Activated naive CD4-positive, alpha-beta T cell treated with anti-CD3 and anti-CD28 coated beads, Interleukin-2, amount 50 U/mL, for 24 hours (primary cell): ENCODE measurements around the gene CACNA2D3.

Source experiments
- H3K27ac Mint-ChIP-seq: one replicate; pipeline ENCODE4 v1.8.0; 2021; ENCODE audit warnings: mild to moderate bottlenecking, mixed read lengths
- H3K27me3 Mint-ChIP-seq: one replicate; pipeline ENCODE4 v1.8.0; 2021; ENCODE audit warnings: mixed read lengths
- H3K36me3 Mint-ChIP-seq: one replicate; pipeline ENCODE4 v1.8.0; 2021; ENCODE audit warnings: mixed read lengths
- H3K4me1 Mint-ChIP-seq: one replicate; pipeline ENCODE4 v1.8.0; 2021; ENCODE audit warnings: mixed read lengths
- H3K4me3 Mint-ChIP-seq: one replicate; pipeline ENCODE4 v1.8.0; 2021; ENCODE audit warnings: mild to moderate bottlenecking, mixed read lengths
- H3K9me3 Mint-ChIP-seq: one replicate; pipeline ENCODE4 v1.8.0; 2021; ENCODE audit warnings: mixed read lengths

Gene CACNA2D3

DNA sequence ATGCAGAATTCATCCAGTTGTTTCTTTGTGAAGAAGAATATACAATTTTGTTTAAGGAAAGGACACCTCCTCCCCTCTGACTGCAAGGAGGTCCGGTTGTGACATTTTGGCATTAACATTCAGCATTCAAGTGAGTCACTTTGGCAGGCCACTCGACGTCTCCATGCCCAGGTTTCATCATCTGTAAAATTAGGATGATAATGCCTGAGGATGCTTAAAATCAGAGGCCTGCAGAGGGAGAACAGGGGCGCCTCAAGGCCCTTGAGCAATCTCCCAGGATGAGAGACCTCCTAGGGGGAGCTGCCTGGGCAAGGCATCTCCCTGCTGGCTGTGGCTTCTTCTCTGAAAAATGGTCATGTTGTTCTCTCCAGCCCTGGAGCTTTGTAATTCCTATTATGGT, 236.0 kb downstream of the CACNA2D3 start:
- no peaks in the 10 kb centered on the region for H3K4me1 Mint-ChIP-seq
- no peaks in the 10 kb centered on the region for H3K36me3 Mint-ChIP-seq
- no peaks in the 10 kb centered on the region for H3K9me3 Mint-ChIP-seq
- H3K27me3 Mint-ChIP-seq, result peaks cover 2% of the 10 kb centered on the region
- H3K4me3 Mint-ChIP-seq, result no peak overlapping the region
- H3K27ac Mint-ChIP-seq, result no peak overlapping the region

DNA sequence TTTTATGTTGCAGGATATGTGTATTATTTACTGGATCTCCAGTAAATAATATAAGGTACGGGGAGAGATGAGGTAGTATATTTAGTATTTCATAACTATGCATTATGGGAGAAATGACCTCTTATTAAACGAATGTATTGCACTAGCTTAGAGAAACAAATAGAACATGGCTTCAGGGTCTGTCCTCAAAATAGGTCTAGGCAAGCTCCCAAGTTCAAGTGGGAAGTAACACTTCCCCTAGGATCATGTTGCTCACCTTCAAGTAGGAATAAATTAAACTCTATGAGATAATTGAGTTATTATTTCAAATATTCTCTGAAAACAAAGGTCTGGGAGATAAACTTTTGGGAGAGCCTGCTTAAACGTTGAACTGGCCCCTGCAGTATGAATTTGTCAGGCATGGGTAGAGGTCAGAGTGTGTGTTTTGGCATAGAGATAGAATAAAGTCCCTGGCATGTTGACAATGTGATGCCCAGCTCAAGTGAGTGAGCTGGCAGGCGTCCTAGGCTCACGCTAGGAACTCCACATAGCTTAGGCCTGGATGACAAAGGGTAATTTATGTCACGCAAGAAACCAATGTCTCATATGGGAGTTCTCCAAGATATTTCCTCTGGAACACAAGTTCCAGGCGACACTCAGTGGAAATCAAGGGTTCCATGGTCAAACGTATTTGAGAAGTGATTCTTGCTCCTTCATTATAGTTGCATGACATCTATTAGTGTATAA, 236.8 kb downstream of the CACNA2D3 start:
- Mint-ChIP-seq H3K4me1 (no peaks in the 10 kb centered on the region), H3K27me3 (peaks cover 2% of the 10 kb centered on the region), H3K27ac (no peak overlapping the region), H3K36me3 (no peaks in the 10 kb centered on the region), H3K4me3 (no peak overlapping the region), H3K9me3 (no peaks in the 10 kb centered on the region)

DNA sequence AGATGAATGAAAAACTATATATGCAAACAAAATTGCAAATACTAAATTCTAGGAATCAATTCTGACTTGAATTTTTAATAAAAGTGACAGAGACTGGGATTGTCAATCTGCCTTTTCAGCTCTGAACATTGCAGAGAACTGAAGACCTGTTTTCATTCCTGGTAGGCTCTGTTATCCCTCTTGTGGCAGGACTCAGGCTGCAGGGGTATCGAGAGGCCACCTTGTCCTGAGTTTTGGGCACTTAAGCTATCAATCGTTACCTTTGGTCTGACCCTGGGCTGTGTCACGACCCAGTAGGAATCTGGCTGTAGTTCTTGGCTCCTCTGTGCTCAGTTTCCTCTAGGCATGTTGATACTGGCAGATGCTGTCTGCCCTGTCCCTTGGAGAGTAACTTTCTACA, 238.0 kb downstream of the CACNA2D3 start:
- H3K9me3 Mint-ChIP-seq, result no peaks in the 10 kb centered on the region
- H3K4me1 Mint-ChIP-seq, result no peaks in the 10 kb centered on the region
- peaks cover 2% of the 10 kb centered on the region for H3K27me3 Mint-ChIP-seq
- H3K36me3 Mint-ChIP-seq, result no peaks in the 10 kb centered on the region
- H3K4me3 Mint-ChIP-seq, result no peak overlapping the region
- H3K27ac Mint-ChIP-seq, result no peak overlapping the region

DNA sequence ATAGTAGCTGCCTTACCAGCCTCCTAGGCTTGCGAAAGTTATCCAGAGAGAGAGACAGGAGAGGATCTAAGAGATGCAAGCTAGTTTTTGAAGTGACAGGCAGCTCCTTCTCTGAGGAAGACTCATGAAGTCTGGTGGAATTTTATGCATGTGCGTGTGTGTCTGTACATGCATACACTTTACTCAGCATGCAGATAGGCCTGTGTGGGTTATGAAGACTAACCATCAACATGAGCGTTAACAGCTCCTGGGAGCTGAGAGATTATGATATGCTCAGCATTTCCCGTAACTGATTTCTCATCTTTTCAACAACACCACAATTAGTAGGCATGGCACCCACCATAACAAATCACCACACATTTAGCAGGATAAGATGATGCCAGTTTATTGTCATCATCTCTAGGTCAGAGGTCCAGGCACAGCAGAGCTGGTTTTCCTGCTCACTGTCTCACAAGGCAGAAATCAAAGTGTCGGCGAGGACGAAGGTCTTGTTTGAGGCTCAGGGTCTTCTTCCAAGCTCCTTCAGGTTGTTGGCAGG, 239.5 kb downstream of the CACNA2D3 start:
- Mint-ChIP-seq H3K36me3 (no peaks in the 10 kb centered on the region), H3K4me1 (no peaks in the 10 kb centered on the region), H3K27ac (no peak overlapping the region), H3K4me3 (no peak overlapping the region), H3K27me3 (peaks cover 2% of the 10 kb centered on the region), H3K9me3 (no peaks in the 10 kb centered on the region)

DNA sequence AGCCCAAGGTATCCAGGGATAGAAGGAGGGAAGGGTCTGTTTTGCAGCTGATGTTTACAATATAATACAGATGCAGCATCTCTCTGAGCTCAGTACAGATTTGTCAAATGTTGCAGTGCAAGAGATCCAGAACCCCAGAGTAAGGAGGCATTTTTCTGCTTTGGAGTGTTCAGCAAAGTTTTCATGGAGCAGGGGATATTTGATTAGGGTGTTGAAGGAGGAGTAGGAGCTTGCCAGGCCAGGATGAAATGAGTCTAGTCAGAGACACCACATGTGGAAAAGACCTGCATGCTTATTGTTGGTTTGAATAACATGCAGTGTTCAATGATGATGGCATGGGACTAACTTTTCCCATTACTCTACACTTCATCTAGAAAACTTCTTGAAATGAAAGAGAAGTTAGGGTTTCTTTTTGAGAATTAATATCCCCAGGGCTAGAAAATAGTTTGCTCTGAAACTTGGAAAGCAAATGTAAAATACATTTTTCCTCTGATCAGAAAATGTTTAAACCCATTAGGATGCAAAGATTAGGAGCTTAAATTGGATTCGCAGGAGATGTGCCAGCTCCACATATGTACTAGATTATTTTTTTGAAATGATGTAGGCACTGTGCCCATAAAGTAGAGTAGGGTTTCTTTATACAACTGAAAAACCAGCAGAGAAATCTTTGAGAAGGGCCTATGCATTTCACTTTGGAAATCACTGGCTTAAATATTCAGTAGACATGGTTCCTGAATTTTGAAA, 243.8 kb downstream of the CACNA2D3 start:
- H3K27me3 Mint-ChIP-seq, result peaks cover 6% of the 10 kb centered on the region
- no peaks in the 10 kb centered on the region for H3K4me1 Mint-ChIP-seq
- H3K4me3 Mint-ChIP-seq, result no peak overlapping the region
- no peaks in the 10 kb centered on the region for H3K9me3 Mint-ChIP-seq
- no peaks in the 10 kb centered on the region for H3K36me3 Mint-ChIP-seq
- no peak overlapping the region for H3K27ac Mint-ChIP-seq

DNA sequence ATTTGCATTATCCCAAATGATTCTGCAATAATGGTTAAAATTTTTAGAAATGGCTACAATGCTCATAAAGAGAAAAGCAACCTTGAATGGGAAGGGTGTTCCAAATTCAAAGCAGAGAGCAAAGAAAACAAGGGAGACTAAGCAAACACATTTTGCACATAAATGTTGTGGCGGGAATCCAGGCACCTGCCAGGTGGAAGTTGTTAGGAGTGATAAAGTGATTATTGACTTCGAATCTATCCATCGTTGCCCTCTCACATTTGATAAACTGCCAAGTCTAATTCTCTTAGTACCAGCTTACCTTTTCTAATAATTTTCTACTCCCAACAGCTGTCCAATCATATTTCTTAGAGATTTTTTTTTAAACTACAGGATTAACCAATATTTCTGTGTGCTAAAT, 244.5 kb downstream of the CACNA2D3 start:
- H3K4me1 Mint-ChIP-seq, result no peaks in the 10 kb centered on the region
- H3K27me3 Mint-ChIP-seq, result peaks cover 4% of the 10 kb centered on the region
- no peak overlapping the region for H3K27ac Mint-ChIP-seq
- no peaks in the 10 kb centered on the region for H3K9me3 Mint-ChIP-seq
- no peak overlapping the region for H3K4me3 Mint-ChIP-seq
- H3K36me3 Mint-ChIP-seq, result no peaks in the 10 kb centered on the region

DNA sequence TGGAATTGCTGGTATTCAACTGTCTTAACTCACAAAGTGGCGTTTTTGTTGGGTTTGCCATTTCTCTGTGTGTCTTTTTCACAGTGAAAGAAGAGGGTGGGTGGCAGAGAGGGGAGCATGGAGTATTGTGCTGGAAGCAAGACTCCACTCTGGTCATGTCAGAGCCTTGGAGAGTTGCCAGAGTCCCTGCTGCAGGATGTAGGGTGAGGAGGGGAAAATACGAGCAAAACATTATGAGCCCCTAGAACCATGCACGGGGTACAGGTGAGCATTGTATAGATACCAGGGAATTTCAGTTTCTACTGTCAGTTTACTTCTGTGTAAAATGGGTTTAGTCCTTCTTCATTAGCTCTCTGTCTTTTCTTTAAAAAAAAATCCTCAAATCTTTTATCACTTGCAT, 249.9 kb downstream of the CACNA2D3 start:
- H3K36me3 Mint-ChIP-seq, result no peaks in the 10 kb centered on the region
- H3K9me3 Mint-ChIP-seq, result no peaks in the 10 kb centered on the region
- no peaks in the 10 kb centered on the region for H3K4me1 Mint-ChIP-seq
- no peak overlapping the region for H3K4me3 Mint-ChIP-seq
- no peak overlapping the region for H3K27ac Mint-ChIP-seq
- peaks cover 6% of the 10 kb centered on the region for H3K27me3 Mint-ChIP-seq

DNA sequence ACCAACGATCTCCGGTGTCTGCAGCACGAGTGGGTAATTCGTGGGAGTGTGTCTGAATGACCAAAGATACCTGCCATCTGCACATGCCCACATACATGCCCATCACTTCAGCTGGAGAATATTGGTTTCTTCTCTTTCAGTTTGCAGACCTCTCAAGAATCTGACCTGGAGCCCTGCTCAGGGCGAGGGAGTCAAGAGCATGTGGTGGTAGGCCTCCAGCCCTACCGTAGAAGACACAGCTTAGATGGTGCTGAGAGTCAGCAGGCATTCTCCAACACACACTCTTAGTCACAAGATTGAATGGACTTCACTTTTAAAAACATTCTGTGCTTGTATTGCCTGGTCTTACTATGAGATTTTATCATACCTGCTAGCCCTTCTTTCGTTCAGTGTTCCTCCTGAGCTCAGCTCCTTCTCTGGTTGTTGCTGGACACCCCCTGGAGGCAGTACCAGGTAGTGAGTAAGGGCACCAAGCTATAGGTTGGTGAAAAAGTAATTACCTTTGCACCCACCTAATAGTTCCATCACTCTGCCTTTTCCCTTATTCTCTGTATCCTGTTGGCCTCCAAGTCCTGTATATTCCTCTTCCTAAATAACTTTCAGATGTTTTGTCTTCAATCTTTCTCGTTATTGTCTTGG, 252.0 kb downstream of the CACNA2D3 start:
- Mint-ChIP-seq H3K4me1 (no peaks in the 10 kb centered on the region), H3K27me3 (peaks cover 6% of the 10 kb centered on the region), H3K9me3 (no peaks in the 10 kb centered on the region), H3K36me3 (no peaks in the 10 kb centered on the region), H3K4me3 (no peak overlapping the region), H3K27ac (no peak overlapping the region)

DNA sequence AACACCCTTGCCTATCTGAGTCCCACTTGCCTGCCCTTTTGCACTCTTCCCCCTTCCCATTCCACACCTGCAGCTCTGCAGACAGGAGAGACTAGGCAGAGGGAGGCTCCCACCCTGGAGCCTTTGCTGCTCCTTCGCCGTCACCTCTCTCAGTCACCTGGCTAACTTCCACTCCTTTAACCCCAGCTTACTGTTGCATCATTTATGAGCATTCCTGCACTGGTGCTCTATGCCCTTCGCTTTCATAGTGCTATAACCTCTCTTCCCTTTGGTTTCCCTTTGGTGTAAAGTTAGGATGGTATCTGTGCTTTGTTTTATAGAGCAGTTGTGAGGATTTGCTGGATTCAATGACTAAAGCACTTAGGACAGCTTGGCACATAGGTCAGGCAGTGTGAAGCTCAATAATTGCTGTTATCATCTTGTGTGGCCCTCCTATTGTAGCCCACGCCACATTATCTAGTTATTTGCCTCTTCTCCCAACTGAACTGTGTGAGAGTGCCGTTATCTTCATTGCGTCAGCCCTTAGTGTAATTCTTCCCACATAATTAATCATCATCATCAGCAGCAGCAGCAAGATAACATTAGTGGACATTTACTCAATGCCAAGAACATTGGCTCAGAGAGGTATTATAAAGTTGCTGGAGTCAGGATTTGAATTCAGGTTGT, 253.9 kb downstream of the CACNA2D3 start:
- Mint-ChIP-seq H3K4me3 (no peak overlapping the region), H3K9me3 (no peaks in the 10 kb centered on the region), H3K27ac (no peak overlapping the region), H3K36me3 (no peaks in the 10 kb centered on the region), H3K27me3 (peaks cover 3% of the 10 kb centered on the region), H3K4me1 (no peaks in the 10 kb centered on the region)

DNA sequence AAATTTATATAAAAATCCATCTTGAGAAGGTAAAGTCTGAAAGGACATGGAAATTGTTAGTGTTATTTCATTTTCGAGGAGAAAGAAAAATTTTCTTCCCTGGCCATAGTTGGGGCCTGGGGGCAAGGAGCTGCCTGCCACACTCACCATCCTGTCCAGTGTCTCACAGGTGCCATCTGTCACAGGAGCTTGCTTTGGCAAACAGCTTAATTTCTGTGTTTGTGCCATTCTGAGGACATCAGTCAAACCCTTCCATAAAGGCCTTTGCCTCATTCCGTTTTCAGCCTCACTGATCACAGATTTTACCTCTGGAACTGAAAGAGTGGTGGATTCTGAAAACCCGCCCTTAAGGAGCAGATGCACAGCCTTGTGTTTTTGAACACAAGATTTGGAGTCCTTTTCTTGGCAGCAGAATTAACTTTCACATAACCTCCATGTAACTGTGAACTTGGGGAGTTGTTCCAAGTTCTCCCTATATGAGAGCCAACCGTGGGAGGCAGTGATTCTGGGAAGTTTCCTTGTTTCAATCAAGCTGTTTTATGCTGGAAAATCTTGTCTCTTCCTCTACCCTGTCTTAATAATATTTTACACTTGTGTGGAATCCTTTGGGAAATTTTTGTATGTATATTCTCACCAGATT, 254.7 kb downstream of the CACNA2D3 start:
- Mint-ChIP-seq H3K36me3 (no peaks in the 10 kb centered on the region), H3K27me3 (peaks cover 5% of the 10 kb centered on the region), H3K4me1 (no peaks in the 10 kb centered on the region), H3K9me3 (no peaks in the 10 kb centered on the region), H3K4me3 (no peak overlapping the region), H3K27ac (no peak overlapping the region)

DNA sequence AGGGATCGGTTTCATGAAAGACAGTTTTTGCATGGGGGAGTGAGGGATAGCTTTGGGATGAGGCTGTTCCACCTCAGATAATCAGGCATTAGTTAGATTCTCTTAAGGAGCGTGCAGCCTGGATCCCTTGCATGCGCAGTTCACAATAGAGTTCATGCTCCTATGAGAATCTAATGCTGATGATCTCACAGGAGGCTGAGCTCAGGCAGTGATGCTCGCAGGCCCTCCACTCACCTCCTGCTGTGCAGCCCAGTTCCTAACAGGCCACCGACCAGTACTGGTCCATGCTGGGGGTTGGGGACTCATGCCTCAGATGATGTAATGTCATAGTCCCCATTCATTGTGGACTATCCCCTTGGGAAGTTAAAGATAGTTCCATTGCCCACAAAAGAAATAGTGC, 255.8 kb downstream of the CACNA2D3 start:
- no peak overlapping the region for H3K4me3 Mint-ChIP-seq
- H3K36me3 Mint-ChIP-seq, result no peaks in the 10 kb centered on the region
- no peaks in the 10 kb centered on the region for H3K4me1 Mint-ChIP-seq
- peaks cover 5% of the 10 kb centered on the region for H3K27me3 Mint-ChIP-seq
- no peaks in the 10 kb centered on the region for H3K9me3 Mint-ChIP-seq
- H3K27ac Mint-ChIP-seq, result no peak overlapping the region

DNA sequence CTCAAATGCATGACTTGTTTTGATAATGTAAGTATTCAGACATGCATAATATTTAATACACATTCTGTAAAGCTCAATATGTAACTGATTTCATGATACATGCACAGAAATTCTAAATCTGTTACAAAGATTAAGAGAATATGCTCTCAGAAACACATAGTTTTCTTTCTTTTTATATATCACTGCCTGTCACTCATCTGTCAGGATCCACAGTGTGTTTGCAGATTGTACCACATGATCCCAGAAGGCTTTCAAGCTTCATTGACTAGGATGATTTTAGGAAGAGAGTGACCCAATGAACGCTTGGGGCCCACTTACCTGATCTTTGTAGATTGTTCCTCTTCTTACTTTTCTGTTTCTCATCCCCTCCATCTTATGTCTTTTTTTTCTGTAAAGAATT, 261.9 kb downstream of the CACNA2D3 start:
- Mint-ChIP-seq H3K4me1 (no peaks in the 10 kb centered on the region), H3K4me3 (no peak overlapping the region), H3K36me3 (no peaks in the 10 kb centered on the region), H3K27ac (no peak overlapping the region), H3K9me3 (peaks cover 11% of the 10 kb centered on the region), H3K27me3 (peaks cover 3% of the 10 kb centered on the region)

DNA sequence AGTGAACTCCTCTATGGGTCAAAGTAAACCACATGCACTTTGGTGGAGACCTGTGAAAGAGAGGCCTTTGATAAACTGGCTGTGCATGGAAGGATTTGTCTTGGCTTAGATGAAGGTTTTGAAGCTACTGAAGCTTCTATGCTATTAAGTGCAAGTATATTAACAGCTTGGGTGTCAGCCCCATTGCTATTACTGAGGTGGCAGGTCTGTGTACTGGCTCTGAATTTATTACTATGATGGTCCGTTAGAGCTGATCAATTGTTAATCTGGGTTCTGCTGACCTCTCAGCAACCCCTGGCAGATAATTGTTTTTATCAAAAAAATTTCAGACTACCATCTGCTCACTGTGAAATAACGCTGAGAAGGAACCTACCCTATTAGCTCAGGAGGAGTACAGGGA, 268.2 kb downstream of the CACNA2D3 start:
- Mint-ChIP-seq H3K27me3 (no peaks in the 10 kb centered on the region), H3K27ac (no peak overlapping the region), H3K4me3 (no peak overlapping the region), H3K9me3 (peaks cover 16% of the 10 kb centered on the region), H3K4me1 (no peaks in the 10 kb centered on the region), H3K36me3 (no peaks in the 10 kb centered on the region)

DNA sequence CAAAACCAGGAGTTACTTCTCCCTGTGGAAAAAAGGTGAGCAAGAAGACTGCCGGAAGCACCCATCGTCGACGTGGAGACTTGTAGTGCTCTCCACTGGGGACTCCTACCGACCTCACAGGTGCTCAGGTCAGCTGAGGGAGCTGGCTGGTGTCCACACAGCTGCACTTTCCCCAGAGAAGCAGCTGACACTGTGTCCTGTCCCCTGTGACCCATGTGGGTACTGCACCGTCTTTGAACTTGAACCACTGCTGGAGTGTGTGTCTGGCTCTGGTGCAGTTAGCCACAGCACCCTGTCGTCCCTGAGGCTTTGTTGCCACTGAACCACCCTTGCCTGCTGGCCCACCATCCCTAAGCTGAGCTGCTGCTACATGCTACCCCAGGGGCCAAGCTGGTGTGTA, 270.8 kb downstream of the CACNA2D3 start:
- no peak overlapping the region for H3K4me3 Mint-ChIP-seq
- H3K9me3 Mint-ChIP-seq, result peaks cover 7% of the 10 kb centered on the region
- H3K36me3 Mint-ChIP-seq, result no peaks in the 10 kb centered on the region
- no peaks in the 10 kb centered on the region for H3K4me1 Mint-ChIP-seq
- H3K27me3 Mint-ChIP-seq, result no peaks in the 10 kb centered on the region
- H3K27ac Mint-ChIP-seq, result no peak overlapping the region

DNA sequence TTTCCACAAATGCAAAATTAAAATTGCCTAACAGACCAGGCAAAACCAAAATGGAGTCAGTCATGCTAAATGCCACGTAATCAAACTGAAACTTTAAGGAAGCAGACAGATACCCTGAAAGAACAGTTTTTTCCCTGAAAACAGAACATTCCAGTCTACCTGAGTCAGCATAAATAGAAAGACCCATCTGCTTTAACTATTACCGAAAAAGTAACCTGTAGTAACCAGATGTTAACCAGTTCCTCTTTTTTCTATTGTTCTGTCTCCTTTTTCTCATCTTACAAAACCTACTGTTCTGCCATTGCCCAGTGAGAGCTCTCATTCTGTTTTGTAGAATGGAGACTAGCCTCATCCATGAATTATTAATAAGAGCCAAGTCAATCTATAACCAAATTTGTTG, 286.0 kb downstream of the CACNA2D3 start:
- no peaks in the 10 kb centered on the region for H3K27me3 Mint-ChIP-seq
- no peaks in the 10 kb centered on the region for H3K4me1 Mint-ChIP-seq
- H3K36me3 Mint-ChIP-seq, result no peaks in the 10 kb centered on the region
- H3K9me3 Mint-ChIP-seq, result peaks cover 4% of the 10 kb centered on the region
- no peak overlapping the region for H3K27ac Mint-ChIP-seq
- no peak overlapping the region for H3K4me3 Mint-ChIP-seq
